GM18868 (cell line): ENCODE results near the gene SIX4.
"Not testable (repeated sequence)": the region's sequence is repeated elsewhere in the genome, so short reads cannot be mapped to it uniquely, and the experiment has no call there.

Experiments
- ATAC-seq: cut with Tn5 transposase; IDR thresholded peaks from one replicate; pipeline ENCODE4 v1.9.1; 2021; ENCODE audit warnings: mild to moderate bottlenecking, moderate library complexity; ENCODE audit not compliant: unreplicated experiment

Gene SIX4

DNA sequence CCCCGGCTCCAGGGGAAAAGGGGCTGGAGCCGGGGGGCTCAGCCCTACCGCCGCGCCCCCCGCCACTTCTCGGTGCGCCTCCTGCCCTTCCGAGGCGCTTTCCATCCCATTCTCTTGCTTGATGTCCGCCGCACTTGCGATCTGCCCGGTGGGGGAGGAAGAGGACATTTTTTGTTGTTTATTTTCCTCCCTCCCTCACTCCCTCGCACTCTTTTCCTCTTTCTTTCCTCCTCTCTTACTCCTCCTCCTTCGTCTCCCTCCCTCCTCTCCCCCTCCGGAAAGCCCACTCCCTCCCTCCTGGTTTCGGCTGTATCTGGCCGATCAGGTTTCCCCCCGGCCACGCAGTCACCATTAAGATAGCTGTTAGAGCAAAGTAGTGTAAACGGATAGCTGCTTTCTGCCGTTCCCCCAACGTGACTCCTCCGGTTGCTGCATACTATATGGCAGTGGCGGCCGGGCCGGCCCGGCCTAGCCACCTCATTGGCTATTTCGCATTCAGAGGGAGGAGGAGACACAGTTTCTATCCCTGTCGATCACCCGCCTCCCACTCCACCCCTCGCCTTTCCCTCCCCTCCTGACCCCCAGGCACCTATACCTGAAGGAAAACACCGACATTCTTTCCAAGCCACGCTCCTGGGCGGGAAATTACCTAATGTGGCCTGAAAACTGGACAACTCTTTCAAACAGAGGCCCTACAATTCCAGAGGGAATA is at the start of gene SIX4:
Gene SIX4 (minus strand): TSS at position 445 of the 712 bp plus-strand sequence. CDS start 277 bp downstream, at position 168.
- peak; percentile 71 for ATAC-seq

DNA sequence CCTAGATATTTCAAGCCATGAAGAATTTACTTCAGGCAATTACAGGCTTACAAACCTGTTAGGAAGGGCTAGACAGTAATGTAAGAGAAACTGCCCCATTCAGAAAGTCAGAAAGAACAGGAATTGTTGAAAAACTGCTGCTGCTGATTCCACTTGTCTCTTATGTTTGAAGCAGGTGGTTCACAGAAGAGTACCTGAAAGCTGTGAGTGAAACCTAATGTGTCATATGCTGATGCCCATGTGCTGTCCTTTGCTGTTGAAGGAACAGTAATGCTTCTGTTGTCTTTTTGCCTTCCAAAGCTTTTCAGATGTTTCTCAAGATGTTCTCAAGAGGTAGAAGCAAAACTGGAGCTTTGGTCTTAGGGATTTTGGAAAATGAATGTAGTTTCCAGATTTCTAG is 49.4 kb upstream of the SIX4 start:
- ATAC-seq: no peak

DNA sequence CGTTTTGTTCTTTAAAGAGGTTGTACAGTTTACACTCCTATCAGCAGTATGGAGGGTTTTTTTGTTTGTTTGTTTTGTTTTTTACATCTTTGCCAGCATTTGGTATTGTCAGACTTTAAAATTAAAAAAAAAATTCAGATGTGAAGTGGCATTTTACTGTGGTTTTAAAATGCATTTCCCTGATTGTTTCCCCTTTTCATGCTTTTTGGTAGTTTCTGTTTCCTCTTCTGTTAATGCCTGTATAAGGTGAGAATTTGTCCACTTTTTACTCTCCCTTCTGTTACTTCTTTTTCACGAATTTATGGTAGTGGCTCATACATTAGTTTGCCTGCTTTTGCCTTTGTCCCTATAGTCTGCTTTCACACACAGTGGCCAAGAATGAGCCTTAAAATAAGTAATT is 47.0 kb upstream of the SIX4 start:
- no peak for ATAC-seq

DNA sequence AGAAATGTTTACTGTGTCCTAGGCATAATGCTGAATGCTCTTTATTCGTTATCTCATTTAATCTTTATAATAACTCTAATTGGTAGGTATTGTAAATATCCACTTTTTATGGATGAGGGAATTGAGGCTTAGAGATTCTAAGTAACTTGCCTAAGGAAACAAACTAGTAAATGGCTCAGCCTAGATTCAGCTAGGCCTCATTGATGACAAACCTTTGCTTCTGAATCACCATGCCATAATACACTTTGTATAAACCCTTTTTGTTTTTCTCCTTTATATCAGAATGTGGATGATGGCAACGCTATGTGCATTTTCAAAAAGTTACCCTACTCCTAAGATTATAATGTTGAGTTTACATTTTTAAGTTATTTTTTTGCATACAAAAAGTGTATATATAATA is 44.5 kb upstream of the SIX4 start:
- no peak for ATAC-seq

DNA sequence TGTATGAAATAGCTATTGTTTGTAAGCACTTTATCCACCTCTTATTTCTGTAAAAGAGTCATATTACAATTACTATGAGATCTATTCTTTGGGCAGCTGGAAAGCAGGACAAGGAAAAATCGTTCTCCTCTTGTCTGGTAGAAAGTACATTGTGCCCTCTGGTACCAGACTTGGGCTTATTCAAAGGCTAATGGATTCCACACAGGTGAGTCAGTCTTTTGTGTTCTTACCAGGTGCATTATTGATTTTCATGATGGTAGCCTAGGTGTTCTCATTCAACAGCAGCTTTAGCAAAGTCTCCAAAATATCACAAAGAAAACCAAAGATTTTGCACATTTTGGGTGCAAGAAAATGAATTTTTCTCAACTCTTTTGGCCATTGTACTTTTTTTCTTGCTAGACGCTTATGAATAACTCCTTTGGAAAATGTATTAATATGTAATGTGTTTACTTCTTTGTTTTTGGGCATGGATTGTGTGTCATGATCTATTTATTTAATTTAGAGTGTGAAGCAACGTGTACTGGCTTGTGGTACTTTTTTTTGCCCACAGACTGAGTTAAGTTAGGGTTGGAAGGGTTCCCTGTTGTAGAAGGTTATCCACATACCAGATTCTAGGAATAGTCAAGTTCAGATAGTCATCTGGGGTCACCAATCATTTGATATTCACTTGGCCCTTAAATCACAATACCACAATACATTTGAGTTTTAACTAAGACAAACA is 36.7 kb upstream of the SIX4 start:
- no peak for ATAC-seq

DNA sequence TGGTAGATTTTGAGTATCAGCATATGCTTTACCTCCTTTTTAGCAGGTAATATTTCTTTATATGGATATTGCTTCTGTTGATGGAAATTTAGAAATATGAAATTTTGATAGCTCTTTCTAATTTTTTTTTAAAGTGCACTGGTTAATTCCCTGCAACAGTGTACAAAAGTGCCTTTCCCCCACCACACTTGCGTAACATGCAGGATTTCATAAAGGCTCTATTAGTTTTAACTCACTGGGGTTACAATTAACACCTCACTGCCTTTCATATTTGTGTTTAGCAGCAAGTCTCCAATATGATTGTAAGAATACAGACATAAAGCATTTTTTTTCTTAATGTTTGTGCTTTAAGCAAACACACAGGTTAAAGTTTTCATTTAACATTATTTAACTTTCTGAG is 36.1 kb upstream of the SIX4 start:
- ATAC-seq: no peak

DNA sequence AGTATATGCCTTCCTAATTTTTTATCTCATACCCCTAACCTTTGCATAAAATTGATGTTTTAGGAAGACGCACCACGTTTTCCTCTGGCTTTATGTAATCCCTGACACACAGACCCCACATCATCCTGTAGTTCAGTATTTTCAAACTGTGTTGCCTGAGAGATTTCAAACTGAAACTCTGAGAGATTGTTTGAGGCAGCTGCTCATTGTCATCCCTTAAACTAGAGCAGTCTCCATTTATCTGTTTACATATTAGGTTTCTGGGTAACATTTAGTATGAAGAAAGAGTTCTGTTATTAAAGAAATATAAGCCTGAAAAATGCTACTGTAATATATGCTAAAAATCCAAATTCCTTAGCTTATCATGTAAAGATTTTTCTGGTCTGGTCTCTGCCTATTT is 34.7 kb upstream of the SIX4 start:
- no peak for ATAC-seq

DNA sequence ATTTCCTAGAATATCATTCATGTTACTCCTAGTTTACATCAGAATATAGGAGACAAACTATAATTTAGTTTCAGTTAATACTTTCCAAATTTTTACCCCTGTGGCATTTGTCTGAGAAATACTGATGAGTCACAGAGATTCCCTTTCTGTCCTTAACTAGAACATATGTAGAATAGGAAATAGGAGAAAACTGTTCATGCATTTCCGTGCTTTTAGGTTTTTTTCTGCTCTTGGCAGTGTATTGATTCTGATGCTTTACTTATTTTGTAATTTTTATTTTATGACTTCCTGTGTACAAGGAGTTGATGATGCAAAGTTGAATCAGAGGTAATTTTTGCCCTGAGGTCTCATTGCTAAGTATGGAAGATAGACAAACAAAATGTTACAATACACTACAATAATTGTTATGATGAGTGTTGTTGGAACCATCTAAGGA is 33.4 kb upstream of the SIX4 start:
- no peak for ATAC-seq

DNA sequence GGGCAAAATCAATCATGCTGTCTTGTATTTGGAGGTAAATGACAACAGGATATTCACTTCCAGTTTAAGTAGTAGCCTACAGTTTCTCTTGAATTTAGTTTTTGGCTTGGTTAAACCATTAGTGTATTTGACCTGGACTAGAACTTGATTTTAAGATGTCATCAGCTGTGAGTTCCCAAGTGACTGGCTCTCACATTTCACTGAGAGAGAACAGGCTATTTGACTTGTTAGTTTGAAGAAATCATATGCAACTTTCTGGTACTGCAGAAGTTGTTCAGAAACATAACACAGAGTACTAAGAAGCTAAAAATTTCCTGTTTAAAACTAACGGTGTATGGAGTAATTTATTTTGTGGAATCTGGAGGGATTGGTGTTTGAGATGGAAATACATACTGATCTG is 32.7 kb upstream of the SIX4 start:
- no peak for ATAC-seq

DNA sequence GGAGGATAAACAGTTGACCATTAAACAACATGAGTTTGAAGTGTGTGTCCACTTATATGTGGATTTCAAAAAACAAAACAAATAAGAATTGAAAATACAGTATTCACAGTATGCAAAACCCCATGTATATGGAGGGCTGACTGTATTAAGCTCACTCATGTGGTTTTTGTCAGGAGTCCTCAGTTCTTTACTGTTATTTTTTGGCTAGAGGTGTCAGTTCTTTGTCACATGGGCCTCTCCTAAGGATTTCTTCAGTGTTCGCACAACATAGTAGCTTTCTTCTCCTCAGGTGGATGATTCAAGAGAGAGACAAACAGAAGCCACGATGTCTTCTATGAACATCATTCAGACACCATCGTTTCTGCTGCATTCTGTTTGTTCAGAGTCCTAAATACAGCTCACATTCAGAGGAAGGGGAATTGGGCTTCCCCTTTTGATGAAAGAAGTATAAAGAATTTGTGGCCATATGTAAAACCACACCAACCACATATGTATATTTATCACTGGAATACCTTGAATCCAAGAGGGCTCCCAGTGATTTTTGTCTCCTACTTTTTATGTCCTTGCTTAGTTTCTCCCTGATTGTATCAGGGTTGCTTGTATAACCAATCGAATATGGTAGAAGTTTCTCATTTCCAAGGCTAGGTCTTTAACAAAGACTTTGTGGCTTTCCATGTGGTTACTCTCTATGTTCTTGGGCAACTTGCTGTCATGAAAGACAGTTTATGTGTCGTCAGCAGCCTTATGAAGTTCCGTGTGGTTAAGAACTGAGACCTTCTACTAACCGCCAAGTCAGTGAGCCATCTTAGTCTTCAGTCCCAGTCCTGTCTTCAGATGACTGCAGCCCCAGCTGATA is 29.3 kb upstream of the SIX4 start:
- ATAC-seq: peak; percentile 99

DNA sequence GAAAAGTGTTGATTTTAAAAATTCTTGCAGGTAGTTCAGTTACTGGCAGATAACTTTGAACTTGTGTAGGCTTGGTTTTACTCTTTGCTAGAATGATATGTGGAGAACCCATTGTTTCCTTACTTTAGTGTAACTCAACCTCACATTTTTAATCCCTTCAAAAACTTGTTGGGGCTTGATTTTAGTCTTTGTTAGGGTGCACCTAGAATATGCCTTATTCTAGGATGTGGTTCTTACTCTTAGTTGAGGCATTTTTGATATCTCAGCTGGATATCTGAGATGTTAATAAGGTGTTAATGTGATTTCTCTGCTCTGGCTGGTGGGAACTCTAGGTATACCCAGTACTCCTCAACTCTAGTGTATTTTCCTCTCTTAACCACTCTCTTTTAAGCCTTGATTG is 20.4 kb upstream of the SIX4 start:
- no peak for ATAC-seq

DNA sequence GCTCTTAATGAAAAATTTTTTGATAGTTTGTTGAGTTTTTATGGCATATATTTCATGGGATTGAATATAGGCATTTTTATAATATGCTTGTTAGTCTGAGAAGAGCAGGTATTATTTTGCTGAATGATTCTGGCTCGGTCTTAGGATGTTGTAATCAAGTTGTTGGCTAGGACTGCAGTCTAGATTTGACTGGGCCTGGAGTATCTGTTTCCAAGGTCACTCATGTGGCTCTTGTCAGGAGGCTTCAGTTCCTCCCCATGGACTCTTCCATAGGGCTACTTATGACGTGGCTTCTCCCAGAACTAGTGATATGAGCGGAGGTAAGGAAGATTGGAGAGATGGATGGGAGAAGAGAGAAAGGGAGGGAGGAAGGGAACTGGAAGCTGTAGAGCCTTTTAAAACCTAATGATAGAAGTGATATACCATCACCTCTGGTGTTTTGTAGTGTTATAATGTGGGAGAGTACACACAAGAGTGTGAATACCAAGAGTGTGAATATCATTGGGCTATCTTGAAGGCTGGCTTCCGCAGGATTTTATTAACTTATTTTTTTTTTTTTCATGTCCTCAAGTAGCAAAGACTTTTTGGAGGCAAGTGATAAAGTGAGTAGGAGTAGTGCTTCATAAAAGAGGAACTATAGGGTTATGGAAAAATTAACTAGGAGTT is 14.8 kb upstream of the SIX4 start:
- ATAC-seq: no peak

DNA sequence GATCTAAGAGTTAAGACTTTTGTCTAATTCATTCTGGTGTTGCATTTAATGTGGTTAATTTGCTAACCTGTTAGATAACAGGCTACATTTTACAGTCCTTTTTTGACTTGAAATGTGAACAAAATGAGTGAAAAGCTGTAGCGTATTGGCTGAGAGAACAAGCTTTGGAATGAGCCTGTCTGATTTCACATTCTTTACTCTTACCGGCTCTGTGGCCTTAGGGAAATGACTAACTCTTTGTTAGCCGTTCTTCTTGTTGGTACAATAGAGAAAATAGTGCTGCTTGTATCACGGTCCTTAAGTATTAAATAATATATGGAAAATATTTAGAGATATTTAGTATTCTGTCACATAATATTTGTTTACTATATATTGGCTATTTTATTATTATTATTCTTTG is 12.3 kb upstream of the SIX4 start:
- ATAC-seq: no peak

DNA sequence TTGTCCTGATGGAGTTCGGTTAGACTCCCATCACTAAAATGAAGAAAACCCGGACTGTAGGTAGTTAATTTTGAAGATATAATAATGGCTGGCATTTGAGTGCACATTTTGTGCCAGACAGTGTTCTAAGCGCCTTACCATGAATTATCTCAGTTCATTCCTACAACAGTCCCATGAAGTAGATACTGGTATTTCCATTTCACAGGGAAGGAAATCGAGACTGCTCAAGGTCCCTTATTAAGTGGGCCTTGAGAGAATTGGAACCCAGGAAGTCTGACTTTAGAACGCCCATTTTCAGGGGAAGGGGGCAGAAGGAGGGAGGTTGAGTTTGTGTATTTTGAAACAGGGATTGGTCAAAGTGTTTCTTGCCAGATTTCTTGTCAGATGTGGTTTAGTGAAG is 11.3 kb upstream of the SIX4 start:
- no peak for ATAC-seq

DNA sequence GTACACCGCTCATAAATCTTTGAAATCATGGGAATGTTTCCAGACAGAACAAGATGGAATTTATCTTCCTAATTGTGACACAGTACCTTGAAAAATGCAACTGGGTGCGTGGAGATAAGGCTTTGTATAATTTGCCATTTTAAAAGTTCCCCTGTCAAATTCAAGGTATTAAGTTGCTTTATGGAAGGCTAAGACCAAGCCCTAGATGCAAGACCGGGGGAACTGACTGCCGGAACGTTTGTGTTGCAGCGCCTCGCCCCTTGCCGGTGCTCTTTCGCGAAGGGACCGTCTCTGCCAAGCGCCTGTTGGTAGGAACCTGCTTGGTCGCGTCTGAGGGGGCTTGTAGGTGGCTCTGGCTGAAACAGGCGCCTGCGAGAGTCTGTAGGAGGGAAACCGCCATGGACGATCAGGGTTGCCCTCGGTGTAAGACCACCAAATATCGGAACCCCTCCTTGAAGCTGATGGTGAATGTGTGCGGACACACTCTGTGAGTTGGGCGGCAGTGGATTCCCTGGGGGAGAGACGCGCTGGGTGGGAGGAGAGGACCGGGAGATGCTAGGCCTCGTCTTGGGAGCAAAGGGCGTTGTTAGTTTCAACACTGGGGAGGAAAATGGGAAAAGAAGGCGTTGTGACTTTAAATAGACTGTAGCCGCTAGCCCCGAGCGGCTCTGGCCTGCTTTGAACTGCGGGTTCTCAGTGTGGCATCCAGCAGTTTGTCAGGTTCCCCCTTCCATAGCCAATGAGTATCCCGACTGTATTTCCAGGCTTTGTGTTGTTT is 10.5 kb upstream of the SIX4 start, which contains the start of gene MNAT1:
Gene MNAT1 (plus strand): TSS at position 297 of the 778 bp plus-strand sequence. CDS start 102 bp downstream, at position 399.
- peak; percentile 98 for ATAC-seq

DNA sequence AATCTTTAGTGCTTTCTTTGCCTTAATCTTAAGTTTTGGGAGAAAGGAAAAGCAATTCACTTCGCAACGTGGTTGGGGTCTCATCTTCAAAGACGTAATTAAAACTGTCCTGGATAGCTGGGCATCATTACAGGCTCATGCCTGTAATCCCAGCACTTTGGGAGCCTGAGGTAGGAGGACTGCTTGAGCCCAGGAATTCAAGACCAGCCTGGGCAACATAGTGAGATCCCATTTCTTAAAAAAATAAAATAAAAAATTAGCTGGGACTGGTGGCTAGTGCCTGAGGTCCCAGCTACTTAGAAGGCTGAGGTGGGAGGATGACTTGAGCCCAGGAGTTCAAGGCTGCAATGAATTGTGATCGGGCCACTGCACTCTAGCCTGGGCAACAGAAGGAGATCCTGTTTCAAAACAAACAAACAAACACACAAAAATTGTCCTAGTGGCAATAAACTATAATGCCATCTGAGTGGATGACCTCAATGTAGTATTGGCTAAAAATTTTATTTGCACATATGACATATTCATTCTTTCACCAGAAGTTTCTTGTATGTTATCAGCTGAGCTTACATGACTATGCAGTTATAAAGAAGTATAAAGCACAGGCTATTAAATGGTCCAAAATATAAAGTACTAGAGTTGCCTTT is 8.8 kb upstream of the SIX4 start:
- no peak for ATAC-seq

DNA sequence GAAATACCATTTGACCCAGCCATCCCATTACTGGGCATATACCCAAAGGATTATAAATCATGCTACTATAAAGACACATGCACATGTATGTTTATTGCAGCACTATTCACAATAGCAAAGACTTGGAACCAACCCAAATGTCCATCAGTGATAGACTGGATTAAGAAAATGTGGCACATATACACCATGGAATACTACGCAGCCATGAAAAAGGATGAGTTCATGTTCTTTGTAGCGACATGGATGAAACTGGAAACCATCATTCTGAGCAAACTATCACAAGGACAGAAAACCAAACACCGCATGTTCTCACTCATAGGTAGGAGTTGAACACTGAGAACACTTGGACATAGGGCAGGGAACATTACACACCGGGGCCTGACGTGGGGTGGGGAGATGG is 7.1 kb upstream of the SIX4 start:
- not testable (repeated sequence) for ATAC-seq

DNA sequence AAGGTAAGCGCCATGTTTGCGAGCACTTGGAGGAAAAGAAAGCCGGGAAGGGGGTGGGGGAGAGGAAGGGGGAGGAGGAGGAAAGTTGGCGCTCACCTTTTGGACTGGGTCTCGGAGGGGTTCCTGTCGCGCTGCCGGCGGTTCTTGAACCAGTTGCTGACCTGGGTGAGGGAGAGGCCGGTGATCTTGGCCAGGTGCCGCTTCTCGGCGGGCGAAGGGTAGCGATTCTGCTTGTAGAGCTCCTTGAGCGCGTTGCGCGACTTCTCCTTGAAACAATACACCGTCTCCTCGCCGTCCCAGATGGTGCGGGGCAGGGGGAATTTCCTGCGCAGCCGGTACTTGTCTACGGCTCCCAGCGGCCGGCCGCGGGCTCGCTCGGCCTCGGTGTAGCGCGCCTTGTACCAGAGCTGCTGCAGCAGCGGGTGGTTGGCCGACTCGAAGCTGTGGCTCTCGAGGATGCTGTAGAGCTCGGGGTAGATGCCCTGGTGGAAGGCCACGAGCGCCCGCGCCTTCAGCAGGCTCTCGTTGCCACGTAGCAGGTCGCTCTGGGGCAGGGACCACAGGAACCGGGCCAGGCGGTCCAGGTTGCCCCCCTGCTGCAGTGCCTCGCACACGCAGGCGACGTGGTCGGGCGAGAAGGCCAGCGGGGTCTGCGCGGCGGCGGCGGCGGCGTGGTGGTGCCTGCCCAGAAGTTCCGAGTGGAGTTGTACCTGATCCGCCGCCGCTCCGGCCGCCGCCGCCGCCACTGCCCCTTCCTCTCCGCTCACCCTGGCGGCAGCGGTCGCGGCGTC is 840 bp downstream of the SIX4 start:
- peak; percentile 40 for ATAC-seq
